ENCODE results near the gene NNAT.
"Not testable (repeated sequence)": the region's sequence is repeated elsewhere in the genome, so short reads cannot be mapped to it uniquely, and the experiment has no call there.

Gene NNAT

GRCh38 chr20:37541326-37541725, 20.3 kb downstream of the NNAT start:
- no peak for DNase-seq (ENCODE audit: low spot score)

GRCh38 chr20:37542281-37542680, 21.2 kb downstream of the NNAT start:
- no peak for DNase-seq (ENCODE audit: low spot score)

DNA sequence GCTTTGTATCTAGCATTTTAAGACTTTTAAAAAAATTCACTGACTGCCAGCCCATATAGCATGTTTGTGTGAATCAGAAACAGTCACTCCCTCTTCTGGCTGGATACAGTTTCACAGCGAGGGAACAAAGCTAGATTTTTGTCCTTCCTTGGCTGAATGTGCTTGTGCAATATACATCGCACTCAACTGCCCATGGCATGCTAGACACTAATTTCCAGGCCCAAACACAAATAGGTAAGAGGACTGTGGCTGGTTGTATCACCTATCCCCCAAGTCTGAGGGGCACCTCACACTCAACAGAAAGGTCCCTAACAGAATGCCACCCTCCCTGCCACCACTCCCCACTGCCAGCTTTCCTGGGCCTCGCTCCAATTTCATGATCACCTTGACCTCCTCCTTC, 22.8 kb downstream of the NNAT start:
- no peak for DNase-seq (ENCODE audit: low spot score)

DNA sequence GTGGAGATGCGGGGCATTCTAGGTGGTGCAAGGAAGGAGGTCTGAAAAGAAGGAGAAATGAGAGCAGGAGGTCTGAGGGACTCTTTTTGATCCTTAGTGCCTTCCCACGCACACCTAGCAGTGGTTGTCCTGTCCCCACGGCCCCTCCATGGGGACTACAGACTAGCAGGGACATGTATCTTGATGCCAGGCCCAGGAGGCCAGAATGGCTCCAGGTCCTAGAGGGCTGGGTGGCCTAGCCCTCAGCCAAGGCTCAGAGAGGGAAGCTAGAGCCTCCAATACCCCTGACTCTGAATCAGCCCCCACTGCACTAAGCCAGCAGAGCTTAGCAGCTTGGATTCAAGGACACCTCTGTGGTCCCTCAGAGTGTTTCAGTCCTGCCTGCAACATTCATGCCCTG, 23.3 kb downstream of the NNAT start:
- DNase-seq (ENCODE audit: low spot score): no peak

- DNase-seq (ENCODE audit: low spot score): no peak
Observed at GRCh38 chr20:37545516-37545915, 24.5 kb downstream of the NNAT start.

DNA sequence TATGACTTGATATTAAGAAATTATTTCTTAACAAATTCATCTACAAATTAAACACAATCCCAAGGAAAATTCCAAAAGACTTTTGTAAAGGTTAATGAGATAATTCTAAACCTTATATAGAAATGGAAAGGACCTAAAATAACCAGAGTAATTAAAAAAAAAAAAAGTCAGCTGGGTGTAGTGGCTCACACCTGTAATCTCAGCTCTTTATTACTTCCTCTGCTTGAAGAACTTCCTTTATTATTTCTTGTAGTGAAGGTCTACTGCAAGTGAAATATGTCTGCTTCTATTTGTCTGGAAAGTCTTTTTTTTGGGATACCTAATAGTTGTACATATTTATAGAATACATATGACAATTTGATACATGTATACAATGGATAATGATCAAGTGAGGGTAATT, 26.9 kb downstream of the NNAT start:
- DNase-seq (ENCODE audit: low spot score): no peak

DNA sequence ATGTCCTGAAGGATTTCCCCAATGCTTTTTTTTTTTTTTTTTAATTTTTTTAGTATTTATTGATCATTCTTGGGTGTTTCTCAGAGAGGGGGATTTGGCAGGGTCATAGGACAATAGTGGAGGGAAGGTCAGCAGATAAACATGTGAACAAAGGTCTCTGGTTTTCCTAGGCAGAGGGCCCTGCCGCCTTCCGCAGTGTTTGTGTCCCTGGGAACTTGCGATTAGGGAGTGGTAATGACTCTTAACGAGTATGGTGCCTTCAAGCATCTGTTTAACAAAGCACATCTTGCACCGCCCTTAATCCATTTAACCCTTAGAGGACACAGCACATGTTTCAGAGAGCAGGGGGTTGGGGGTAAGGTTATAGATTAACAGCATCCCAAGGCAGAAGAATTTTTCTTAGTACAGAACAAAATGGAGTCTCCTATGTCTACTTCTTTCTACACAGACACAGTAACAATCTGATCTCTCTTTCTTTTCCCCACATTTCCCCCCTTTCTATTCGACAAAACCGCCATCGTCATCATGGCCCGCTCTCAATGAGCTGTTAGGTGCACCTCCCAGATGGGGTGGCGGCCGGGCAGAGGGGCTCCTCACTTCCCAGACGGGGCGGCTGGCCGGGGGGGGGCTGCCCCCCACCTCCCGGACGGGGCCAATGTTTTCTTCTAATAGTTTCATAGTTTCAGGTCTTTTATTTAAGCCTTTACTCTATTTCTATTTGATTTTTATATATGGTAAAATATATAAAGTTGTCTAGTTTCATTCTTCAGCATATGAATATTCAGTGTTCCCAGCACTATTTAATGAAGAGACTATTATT, 29.3 kb downstream of the NNAT start:
- not testable (repeated sequence) for DNase-seq (ENCODE audit: low spot score)

DNA sequence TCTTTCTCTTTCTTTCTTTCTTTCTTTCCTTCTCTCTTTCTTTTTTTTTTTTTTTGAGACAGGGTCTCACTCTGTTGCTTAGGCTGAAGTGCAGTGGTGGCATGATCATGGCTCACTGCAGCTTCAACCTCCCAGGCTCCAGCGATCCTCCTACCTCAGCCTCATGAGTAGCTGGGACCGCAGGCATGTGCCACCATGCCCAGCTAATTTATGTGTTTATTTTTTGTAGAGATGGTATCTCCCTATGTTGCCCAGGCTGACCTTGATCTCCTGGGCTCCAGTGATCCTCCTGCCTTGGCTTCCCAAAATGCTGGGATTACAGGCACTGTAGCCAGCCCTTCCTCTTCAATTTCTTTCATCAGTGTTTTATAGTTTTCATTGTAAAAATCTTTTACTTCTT, 30.6 kb downstream of the NNAT start:
- not testable (repeated sequence) for DNase-seq (ENCODE audit: low spot score)

DNA sequence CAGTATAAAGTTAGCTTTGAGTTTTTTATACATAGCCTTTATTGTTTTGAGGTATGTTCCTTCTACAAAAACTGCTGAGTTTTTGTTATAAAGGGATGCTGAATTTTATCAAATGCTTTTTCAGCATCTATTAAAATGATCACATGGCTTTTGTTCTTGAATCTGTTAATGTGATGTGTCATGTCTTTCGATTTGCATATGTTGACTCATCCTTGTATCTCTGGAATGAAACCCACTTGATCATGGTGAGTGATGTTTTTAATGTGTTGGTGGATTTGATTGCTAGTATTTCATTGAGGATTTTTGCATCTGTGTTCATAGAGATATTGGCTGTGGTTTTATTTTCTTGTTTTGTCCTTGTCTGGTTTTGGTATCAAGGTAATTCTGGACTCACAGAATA, 31.4 kb downstream of the NNAT start:
- DNase-seq (ENCODE audit: low spot score): no peak

DNA sequence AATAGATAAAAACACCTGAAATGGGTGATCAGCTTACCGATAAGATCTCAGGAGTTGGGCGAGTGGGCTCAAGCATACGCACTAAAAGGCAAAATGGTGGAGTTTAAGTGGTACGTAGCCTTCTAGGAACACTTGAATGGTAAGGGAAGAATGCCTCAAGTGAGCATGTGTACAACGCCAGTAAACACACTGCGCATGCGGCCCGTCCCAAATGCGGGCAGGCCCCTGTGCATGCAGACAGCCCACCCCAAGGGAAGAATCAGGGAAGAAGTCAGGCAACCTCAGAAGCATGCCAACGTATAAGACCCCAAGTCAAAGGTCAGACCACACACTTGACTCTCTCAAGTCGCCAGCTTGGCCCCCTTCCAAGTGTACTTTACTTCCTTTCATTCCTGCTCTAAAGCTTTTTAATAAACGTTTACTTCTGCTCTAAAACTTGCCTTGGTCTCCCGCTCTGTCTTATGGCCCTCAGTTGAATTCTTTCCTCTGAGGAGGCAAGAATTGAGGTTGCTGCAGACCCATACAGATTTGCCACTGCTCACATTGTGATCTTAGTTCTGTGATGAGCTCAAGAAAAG, 33.8 kb downstream of the NNAT start:
- DNase-seq (ENCODE audit: low spot score): not testable (repeated sequence)

DNA sequence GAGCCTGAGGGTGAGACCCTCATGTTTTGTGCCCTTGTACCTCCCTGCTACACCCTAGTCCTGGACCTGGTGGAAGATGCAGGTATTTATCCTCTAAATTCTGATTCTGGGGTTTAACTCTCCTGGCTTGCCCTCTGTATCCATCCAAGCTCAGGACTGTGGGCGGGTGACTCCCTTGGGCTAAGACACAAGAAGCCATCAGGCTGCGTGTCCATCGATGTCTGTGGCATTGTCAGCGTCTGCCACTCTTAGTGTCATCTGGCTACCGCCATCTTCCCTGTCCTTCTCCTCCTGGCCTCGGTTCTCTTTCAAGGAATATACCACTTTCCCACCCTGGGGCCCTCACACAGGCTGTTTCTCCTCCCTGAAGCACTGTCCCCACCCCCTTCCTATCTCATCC, 35.5 kb downstream of the NNAT start:
- DNase-seq (ENCODE audit: low spot score): no peak

DNA sequence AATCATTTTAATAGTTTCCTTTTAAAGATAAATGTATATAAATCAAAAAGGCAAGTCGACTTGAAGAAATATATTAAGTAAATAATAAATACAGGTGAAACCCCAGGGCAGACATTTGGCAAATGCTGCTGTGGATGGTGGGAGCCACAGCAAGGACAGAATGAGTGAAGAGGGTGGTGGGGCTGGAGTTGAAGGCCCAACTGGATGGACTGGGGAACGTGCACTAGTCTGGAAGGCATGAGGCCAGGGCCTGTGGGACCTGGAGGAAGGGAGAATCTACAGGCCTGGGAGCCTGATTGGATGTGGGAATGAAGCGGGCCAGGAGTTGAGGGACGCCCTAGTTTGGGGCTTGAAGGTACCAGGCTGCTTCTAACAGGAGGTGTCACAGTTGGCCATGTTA, 37.3 kb downstream of the NNAT start:
- no peak for DNase-seq (ENCODE audit: low spot score)

- no peak for DNase-seq (ENCODE audit: low spot score)
Observed at GRCh38 chr20:37558779-37559178, 37.7 kb downstream of the NNAT start.

DNA sequence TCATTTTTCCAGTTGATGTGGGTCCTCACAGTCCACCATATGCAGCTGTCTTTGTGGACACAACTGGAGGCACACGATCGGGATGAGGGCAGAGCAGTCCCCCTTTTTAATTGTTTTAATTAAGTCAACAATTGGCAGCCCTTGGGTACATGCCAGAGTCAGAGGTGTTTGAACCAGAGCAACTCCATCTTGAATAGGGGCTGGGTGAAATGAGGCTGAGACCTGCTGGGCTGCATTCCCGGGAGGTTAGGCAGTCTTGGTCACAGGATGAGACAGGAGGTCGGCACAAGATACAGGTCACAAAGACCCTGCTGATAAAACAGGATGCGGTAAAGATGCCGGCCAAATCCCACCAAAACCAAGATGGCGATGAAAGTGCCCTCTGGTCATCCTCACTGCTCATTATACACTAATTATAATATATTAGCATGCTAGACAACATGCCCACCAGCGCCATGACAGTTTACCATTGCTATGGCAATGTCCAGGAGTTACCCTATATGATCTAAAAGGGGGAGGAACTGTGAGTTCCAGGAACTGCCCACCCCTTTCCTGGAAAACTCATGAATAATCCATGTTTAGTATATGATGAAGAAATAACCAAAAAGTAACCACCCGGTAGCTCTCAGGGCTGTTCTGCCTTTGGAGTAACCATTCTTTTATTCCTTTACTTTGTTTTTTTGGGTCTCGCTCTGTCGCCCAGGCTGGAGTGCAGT, 38.4 kb downstream of the NNAT start:
- no peak for DNase-seq (ENCODE audit: low spot score)

DNA sequence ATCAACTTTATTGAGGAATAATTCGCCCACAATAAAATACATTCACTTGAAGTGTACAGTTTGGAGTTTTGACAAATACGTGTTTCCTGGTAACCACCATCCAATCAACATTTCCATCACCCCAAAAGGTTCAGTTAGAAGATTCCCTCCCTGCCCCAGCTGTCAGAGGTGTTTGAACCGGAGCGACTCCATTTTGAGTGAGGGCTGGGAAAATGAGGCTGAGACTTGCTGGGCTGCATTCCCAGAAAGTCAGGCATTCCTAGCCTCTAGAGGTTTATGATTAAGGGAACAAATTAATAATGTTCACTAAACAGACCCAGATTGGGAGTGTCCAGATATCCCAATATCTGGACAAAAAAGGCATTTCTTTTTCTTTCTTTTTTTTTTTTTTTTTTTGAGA, 39.6 kb downstream of the NNAT start:
- DNase-seq (ENCODE audit: low spot score): no peak

- no peak for DNase-seq (ENCODE audit: low spot score)
Observed at GRCh38 chr20:37562695-37563480, 41.8 kb downstream of the NNAT start.

DNA sequence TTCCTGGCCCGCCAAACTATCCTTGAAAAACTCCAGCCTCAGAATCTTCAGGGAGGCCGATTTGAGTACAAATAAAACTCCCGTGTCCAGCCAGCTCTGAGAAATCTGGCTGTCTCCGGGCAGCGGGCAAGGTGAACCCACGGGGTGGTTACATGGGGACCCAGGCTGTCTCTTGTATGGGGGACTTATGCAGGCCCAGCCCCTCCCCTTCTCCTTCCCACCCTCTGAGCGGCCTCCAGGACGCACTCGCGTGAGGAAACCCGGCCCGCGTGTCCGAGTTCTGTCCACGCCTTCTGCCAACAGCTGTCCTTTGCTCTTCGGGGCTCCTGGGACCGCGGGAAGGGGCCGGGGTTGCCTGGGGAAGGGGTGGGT, 43.0 kb downstream of the NNAT start:
- DNase-seq (ENCODE audit: low spot score): no peak

DNA sequence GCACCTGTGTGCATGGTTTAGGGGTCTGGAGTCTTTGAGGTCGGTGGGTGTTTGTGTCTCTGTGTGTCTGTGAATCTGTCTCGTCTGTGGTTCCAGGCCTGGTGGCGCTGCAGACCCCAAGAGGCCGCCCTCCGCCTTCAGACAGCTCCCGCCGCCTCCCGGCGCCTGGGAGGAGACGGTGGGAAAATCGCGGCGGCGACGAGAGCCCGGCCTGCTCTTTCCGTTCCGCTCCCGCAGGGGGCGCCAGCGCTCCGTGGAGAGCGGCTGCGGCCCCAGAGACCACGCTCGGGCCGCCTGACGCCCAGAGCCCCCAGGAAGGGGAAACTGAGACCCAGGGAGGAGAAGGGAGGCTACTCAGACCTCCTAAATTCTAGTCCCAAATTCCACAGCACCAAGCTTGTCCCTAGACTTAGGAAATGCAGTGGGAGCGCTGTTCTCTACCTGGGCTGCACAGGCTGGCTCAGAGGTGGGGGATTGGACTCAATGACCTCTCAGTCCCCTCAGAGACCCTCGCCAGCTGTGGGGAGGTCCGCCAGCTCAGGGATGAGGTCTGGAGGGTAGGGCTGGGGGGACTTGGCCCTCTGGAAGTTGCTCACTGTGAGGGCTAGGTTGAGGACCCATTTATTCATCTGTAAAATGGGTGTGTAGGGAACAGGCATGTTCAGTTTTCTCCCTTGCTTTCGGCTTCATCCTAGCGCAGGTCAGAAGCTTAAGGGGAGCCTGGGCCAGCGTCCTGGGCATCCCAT, 43.5 kb downstream of the NNAT start:
- DNase-seq (ENCODE audit: low spot score): peak; percentile 91

DNA sequence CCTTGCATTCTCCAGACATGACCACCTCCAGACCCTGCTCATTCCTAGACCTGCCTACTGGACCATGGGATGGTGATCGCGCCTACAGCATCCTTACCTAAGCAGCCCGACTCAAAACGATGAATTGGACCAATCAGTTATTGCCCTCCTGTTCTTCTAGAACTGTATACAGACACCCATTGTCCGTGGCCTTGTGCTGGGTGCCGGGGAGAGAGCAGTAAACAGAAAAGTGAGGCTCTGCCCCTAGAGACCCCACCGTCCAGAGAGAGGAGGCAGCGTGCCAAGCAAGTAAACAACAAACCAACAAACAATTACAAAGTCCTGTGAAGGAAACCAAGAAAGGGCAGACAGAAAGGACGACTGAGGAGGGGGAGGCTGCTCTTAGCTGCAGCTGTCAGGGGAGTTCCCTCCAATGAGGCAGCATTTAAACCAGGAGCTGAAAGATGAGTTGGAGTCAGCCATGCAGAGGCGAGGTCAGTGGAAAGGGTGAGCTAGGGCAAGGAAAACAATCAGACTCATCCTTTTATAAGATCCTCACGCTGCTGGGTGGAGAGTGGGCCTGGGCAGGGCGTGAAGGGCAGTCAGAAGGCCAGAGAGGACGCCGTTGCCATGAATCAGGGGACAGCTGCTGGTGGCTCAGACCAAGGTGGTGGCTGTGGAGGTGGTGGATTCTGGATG, 44.2 kb downstream of the NNAT start:
- no peak for DNase-seq (ENCODE audit: low spot score)

DNA sequence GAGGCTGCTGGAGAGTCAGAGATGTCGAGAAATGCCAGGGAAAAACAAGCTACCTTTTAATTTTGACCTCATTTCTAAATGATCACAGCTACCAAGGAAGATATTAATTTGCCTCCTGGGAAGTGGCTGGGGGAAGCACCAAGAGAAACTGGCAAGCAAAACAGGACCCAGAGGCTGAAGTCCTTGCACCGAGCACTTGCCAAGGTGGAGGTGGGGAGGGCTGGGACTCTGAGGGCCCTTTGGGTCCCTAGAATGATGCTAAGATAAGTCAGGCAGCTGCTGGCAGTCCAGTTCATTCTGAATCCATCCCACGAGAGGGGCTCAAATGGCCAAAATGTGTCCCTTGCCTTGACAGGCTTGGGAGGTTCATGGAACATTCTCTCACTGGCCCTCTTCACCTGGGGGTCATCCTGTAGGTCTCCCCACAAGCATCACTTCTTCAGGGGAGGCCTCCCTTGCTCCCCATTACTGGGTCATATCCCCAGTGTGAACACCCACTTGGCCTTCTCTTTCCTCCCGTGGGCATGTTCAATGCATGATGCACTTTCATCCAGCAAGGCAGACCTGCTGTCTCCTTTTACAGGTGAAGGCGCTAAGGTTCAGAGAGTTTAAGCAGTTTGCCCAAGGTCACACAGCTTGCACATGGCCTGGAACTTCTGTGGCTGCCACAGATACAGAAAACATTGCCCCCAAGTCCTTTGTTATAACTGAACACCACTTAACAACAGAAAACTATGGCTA, 45.7 kb downstream of the NNAT start:
- no peak for DNase-seq (ENCODE audit: low spot score)

GRCh38 chr20:37567331-37567665, 46.2 kb downstream of the NNAT start:
- no peak for DNase-seq (ENCODE audit: low spot score)
